H1 (cell line): Measurements from ENCODE around the gene NFXL1. TPM values are rescaled to one million over a fixed set of nuclear protein-coding genes. Genes with fewer than 3 reads are reported as not detected.
A peak's percentile ranks its signal among the peaks of the same experiment; 100 is the strongest.

Experiments used
- CTCF ChIA-PET: fragments of 300-600 bp; sonication (Branson Sonifier 250); formaldehyde crosslinking; loops from one replicate; lab custom pipeline; 2021; ENCODE audit not compliant: partially characterized antibody; lab: Charles Lee
- POLR2A ChIA-PET: fragments of 300-600 bp; sonication (Branson Sonifier 250); formaldehyde crosslinking; loops from one replicate; lab custom pipeline; 2021; ENCODE audit warnings: inconsistent platforms; ENCODE audit not compliant: partially characterized antibody; lab: Charles Lee
- DNase-seq, 2 experiments: peaks; one replicate each; pipeline versions ENCODE4 v3.0.0 to v3.0.0-alpha.2; 2010 to 2022; ENCODE audit warnings: low spot score in 2 of 2, low read depth in 1 of 2, mixed read lengths in 1 of 2
- FAIRE-seq: peaks from 2 replicates; lab custom pipeline; 2011; peaks lifted over from hg19 to GRCh38; lab: Jason Lieb, UNC
- H2AFZ ChIP-seq: 2 replicates; pipeline ENCODE4 v1.8.1; 2012; ENCODE audit warnings: low read length, inconsistent platforms
- H2AK5ac ChIP-seq: 2 replicates; pipeline ENCODE4 v1.6.1; 2013; ENCODE audit warnings: low read depth, low read length
- H2BK120ac ChIP-seq: replicated peaks from 2 replicates; pipeline ENCODE3; 2013; ENCODE audit warnings: low read depth, low read length, inconsistent platforms
- H2BK12ac ChIP-seq: 2 replicates; pipeline ENCODE4 v1.6.1; 2013; ENCODE audit warnings: low read depth, low read length
- H2BK15ac ChIP-seq: 2 replicates; pipeline ENCODE4 v1.6.1; 2013; ENCODE audit warnings: low read length
- H2BK20ac ChIP-seq: 2 replicates; pipeline ENCODE4 v1.6.1; 2013; ENCODE audit warnings: low read length
- H2BK5ac ChIP-seq: 2 replicates; pipeline ENCODE4 v1.6.1; 2013; ENCODE audit warnings: low read depth, low read length
- H3K14ac ChIP-seq: 2 replicates; pipeline ENCODE4 v1.6.1; 2013; ENCODE audit warnings: inconsistent platforms; ENCODE audit not compliant: insufficient read length
- H3K18ac ChIP-seq: 2 replicates; pipeline ENCODE4 v1.6.1; 2013; ENCODE audit warnings: low read length; ENCODE audit errors: extremely low read depth
- H3K23ac ChIP-seq: 2 replicates; pipeline ENCODE4 v1.6.1; 2013; ENCODE audit warnings: inconsistent platforms; ENCODE audit not compliant: insufficient read length
- H3K23me2 ChIP-seq: 2 replicates; pipeline ENCODE4 v1.6.1; 2013; ENCODE audit warnings: low read depth, low read length
- H3K27ac ChIP-seq: 2 replicates; pipeline ENCODE4 v1.6.1; 2011; ENCODE audit warnings: low read depth, low read length, inconsistent platforms
- H3K27me3 ChIP-seq, 4 experiments: replicated peaks in 1 of 4; 1 replicate in 1 of 4; 2 replicates in 3 of 4; pipeline versions ENCODE4 v1.6.1 to v1.8.1; 2011 to 2013; ENCODE audit warnings: low read length in 3 of 4, mild to moderate bottlenecking in 3 of 4, inconsistent platforms in 2 of 4, mixed read lengths in 2 of 4, moderate library complexity in 1 of 4; ENCODE audit not compliant: control insufficient read depth in 3 of 4, insufficient read depth in 3 of 4; ENCODE audit errors: extremely low read depth in 1 of 4
- H3K36me3 ChIP-seq, 4 experiments: 2 replicates each; pipeline versions ENCODE4 v1.6.1 to v1.8.1; 2011 to 2013; ENCODE audit warnings: mild to moderate bottlenecking in 4 of 4, low read length in 3 of 4, moderate library complexity in 2 of 4, control low read depth in 1 of 4, inconsistent platforms in 1 of 4; ENCODE audit not compliant: insufficient read depth in 4 of 4, control insufficient read depth in 2 of 4
- H3K4ac ChIP-seq: replicated peaks from 2 replicates; pipeline ENCODE3; 2013; ENCODE audit warnings: low read length, low read depth, mixed read lengths, inconsistent platforms; ENCODE audit not compliant: insufficient read length
- H3K4me1 ChIP-seq, 4 experiments: replicated peaks in 1 of 4; 1 replicate in 1 of 4; 2 replicates in 3 of 4; pipeline versions ENCODE4 v1.6.1 to v1.8.1; 2011 to 2013; ENCODE audit warnings: low read length in 3 of 4, inconsistent platforms in 2 of 4, mixed read lengths in 1 of 4; ENCODE audit not compliant: insufficient read depth in 4 of 4, control insufficient read depth in 3 of 4
- H3K4me2 ChIP-seq, 2 experiments: 2 replicates each; pipeline versions ENCODE4 v1.6.1 to v1.8.1; 2011 to 2013; ENCODE audit warnings: low read depth in 2 of 2, low read length in 2 of 2, control low read depth in 1 of 2, inconsistent platforms in 1 of 2, mild to moderate bottlenecking in 1 of 2; ENCODE audit not compliant: insufficient read depth in 1 of 2
- H3K4me3 ChIP-seq, 4 experiments: fragments of 200-600, 300-600 bp in 1 of 4; sonication (generic), shearing (Covaris generic), sonication (Bioruptor Twin) in 1 of 4; 2 replicates each; pipeline versions ENCODE4 v1.5.1 to v1.8.1; 2011 to 2016; ENCODE audit warnings: low read length in 4 of 4, low read depth in 3 of 4, control low read depth in 2 of 4, inconsistent platforms in 2 of 4, mild to moderate bottlenecking in 2 of 4, mixed read lengths in 1 of 4, moderate library complexity in 1 of 4; ENCODE audit not compliant: insufficient read depth in 2 of 4; ENCODE audit errors: extremely low read depth in 1 of 4
- H3K56ac ChIP-seq: replicated peaks from 2 replicates; pipeline ENCODE3; 2013; ENCODE audit warnings: low read depth, mild to moderate bottlenecking, mixed read lengths, low read length, inconsistent platforms; ENCODE audit not compliant: insufficient read length
- H3K79me1 ChIP-seq: 2 replicates; pipeline ENCODE4 v1.6.1; 2013; ENCODE audit warnings: low read depth, low read length, control low read depth
- H3K79me2 ChIP-seq, 2 experiments: 2 replicates each; pipeline versions ENCODE4 v1.6.1 to v1.8.1; 2012 to 2013; ENCODE audit warnings: low read length in 2 of 2, mild to moderate bottlenecking in 2 of 2, inconsistent platforms in 1 of 2; ENCODE audit not compliant: insufficient read depth in 2 of 2, control insufficient read depth in 1 of 2
- H3K9ac ChIP-seq, 4 experiments: replicated peaks in 1 of 4; 1 replicate in 1 of 4; 2 replicates in 3 of 4; pipeline versions ENCODE4 v1.6.1 to v1.8.1; 2011 to 2013; ENCODE audit warnings: low read depth in 3 of 4, low read length in 3 of 4, control low read depth in 2 of 4, mild to moderate bottlenecking in 2 of 4, moderate library complexity in 2 of 4, inconsistent platforms in 1 of 4; ENCODE audit errors: extremely low read depth in 1 of 4
- H3K9me3 ChIP-seq, 2 experiments: 2 replicates each; pipeline versions ENCODE4 v1.6.1 to v1.8.1; 2012 to 2013; ENCODE audit warnings: mild to moderate bottlenecking in 2 of 2, moderate library complexity in 2 of 2, control low read depth in 1 of 2, inconsistent platforms in 1 of 2, low read depth in 1 of 2, low read length in 1 of 2, mixed read lengths in 1 of 2; ENCODE audit not compliant: insufficient read depth in 2 of 2
- H4K20me1 ChIP-seq, 2 experiments: replicated peaks in 1 of 2; 2 replicates each; pipeline versions ENCODE3 to v1.8.1; 2011 to 2013; ENCODE audit warnings: inconsistent platforms in 2 of 2, low read length in 2 of 2, mild to moderate bottlenecking in 1 of 2; ENCODE audit not compliant: insufficient read depth in 2 of 2, control insufficient read depth in 1 of 2
- H4K5ac ChIP-seq: 2 replicates; pipeline ENCODE4 v1.6.1; 2013; ENCODE audit warnings: low read length, low read depth, mixed read lengths, inconsistent platforms; ENCODE audit not compliant: insufficient read length
- H4K8ac ChIP-seq: 2 replicates; pipeline ENCODE4 v1.8.0; 2013; ENCODE audit warnings: mild to moderate bottlenecking, moderate library complexity, low read length, inconsistent platforms; ENCODE audit not compliant: insufficient read depth; ENCODE audit errors: extremely low read depth
- H4K91ac ChIP-seq: replicated peaks from 2 replicates; pipeline ENCODE3; 2013; ENCODE audit warnings: low read length, mixed read lengths, inconsistent platforms; ENCODE audit not compliant: insufficient read length
- HDAC6 ChIP-seq: IDR thresholded peaks from one replicate; pipeline ENCODE4 v1.7.1; 2012; ENCODE audit warnings: low read depth, mild to moderate bottlenecking, inconsistent platforms, low read length, moderate library complexity
- SRF ChIP-seq: IDR thresholded peaks from 2 replicates; pipeline ENCODE4 v1.6.1; 2011; ENCODE audit warnings: mild to moderate bottlenecking, low read depth, low read length, moderate library complexity
- TBP ChIP-seq: IDR thresholded peaks from 2 replicates; pipeline ENCODE4 v1.6.1; 2011; ENCODE audit warnings: low read depth, low read length, improper control_type of control experiment
- WGBS, 2 experiments: shearing (Covaris generic) in 1 of 2; methylation state at CpG; one replicate each; pipeline versions ENCODE4 v1.1.6 to v1.1.7; 2013 to 2015; ENCODE audit warnings: low lambda C conversion rate in 2 of 2, mixed read lengths in 2 of 2, inconsistent platforms in 1 of 2, low coverage in 1 of 2, missing lambda C conversion rate in 1 of 2; ENCODE audit not compliant: insufficient replicate concordance in 2 of 2, insufficient coverage in 1 of 2, insufficient read length in 1 of 2; ENCODE audit errors: extremely low coverage in 1 of 2, missing lambda C conversion rate in 1 of 2; 5-methylcytosine and 5-hydroxymethylcytosine counted together
- polyA plus RNA-seq, 7 experiments: library from polyadenylated mRNA; depleted of rRNA in 3 of 7; stranded (reverse) in 5 of 7; unstranded in 2 of 7; fragments of >200 nt in 5 of 7; fragments of 200-250 nt in 2 of 7; gene quantifications; 1 replicate in 5 of 7; 2 replicates in 1 of 7; 4 replicates in 1 of 7; pipeline versions ENCODE4 v1.2.1 to v1.2.3, GENCODE V29; 2011 to 2013; ENCODE audit warnings: missing spikeins in 2 of 7, mixed read lengths in 2 of 7
- total RNA-seq: library from RNA; stranded (reverse); fragmentation: NEBNext Ultra II Directional; extraction: Animal tissue kit (Norgen Biotek cat#: 25700); gene quantifications from 2 replicates; pipeline ENCODE4 v1.2.1, GENCODE V29; 2021

The NFXL1 gene
- total and polyA plus RNA-seq, 2 of the 8 experiments (the other 6 are each of a cell fraction or from before 2014, with no cell fraction given), result 10.0 to 29.5 TPM

DNA sequence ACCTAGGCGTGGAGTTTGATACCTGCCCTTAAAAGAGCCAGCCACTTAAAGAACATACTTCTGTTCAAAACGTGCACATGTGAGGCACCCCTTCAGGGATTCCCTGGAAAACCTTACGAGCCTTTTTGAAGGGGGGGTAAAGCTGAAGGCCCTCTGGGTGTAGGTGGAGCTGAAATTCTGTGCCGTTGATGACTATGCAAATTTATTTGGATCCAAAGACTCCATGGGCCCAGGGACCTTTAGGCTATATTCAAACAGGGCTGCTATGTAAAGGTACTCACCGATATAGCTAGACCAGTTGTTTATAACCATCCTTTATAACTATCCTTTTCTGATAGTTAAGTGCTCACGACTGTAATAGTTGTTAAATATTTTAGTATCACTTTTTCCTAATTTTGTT, 40.3 kb upstream of the NFXL1 start:
- DNase-seq (no peak), FAIRE-seq (no peak)
- Histone ChIP-seq H3K79me2 (no peaks in the 10 kb centered on the region), H4K8ac (no peak overlapping the region), H3K9ac (no peak overlapping the region), H3K36me3 (no peaks in the 10 kb centered on the region), H2BK5ac (no peak overlapping the region), H2AK5ac (no peak overlapping the region), H3K23ac (no peak overlapping the region), H3K27me3 (no peaks in the 10 kb centered on the region), H2BK20ac (no peak overlapping the region), H3K18ac (no peak overlapping the region), H3K9me3 (no peaks in the 10 kb centered on the region), H3K4me3 (no peak overlapping the region), H2BK12ac (no peak overlapping the region), H2AFZ (no peak overlapping the region), H3K4me2 (no peak overlapping the region), H3K79me1 (no peaks in the 10 kb centered on the region), H3K56ac (no peak overlapping the region), H4K91ac (no peak overlapping the region), H2BK15ac (no peak overlapping the region), H3K27ac (no peak overlapping the region), H3K4me1 (no peaks in the 10 kb centered on the region; a peak in 2 of 7 replicates), H4K20me1 (no peaks in the 10 kb centered on the region), H3K4ac (no peak overlapping the region), H3K14ac (no peak overlapping the region), H2BK120ac (no peak overlapping the region), H3K23me2 (no peaks in the 10 kb centered on the region), H4K5ac (no peak overlapping the region)
- 0 out of 2 replicates have a peak, but pooled peaks have one; percentile 16 for TF ChIP-seq TBP
- no peak for TF ChIP-seq HDAC6
- no peak for TF ChIP-seq SRF
- ChIA-PET POLR2A (interaction anchor here (0.9 kb wide), 1 partner anchor 132 kb away, joined by 4 read pairs; no protein-coding TSS in a partner anchor), CTCF (interaction anchor here (0.6 to 2.8 kb wide), 2 partner anchors 8 to 285 kb away, joined by 4 to 14 read pairs; no protein-coding TSS in a partner anchor)
- WGBS, 2 experiments, result 93% methylated on average over 6 of the region's 6 CpGs; no CpG with 5 or more reads in 1 of the 2 experiments
